Superior temporal gyrus (tissue), 1 donor: Measurements from ENCODE around the gene LCE4A.

ENCODE experiments used
- DNase-seq: peaks from one replicate; pipeline ENCODE4 v3.0.0-alpha.2; 2016; ENCODE audit errors: extremely low spot score

Gene LCE4A

DNA sequence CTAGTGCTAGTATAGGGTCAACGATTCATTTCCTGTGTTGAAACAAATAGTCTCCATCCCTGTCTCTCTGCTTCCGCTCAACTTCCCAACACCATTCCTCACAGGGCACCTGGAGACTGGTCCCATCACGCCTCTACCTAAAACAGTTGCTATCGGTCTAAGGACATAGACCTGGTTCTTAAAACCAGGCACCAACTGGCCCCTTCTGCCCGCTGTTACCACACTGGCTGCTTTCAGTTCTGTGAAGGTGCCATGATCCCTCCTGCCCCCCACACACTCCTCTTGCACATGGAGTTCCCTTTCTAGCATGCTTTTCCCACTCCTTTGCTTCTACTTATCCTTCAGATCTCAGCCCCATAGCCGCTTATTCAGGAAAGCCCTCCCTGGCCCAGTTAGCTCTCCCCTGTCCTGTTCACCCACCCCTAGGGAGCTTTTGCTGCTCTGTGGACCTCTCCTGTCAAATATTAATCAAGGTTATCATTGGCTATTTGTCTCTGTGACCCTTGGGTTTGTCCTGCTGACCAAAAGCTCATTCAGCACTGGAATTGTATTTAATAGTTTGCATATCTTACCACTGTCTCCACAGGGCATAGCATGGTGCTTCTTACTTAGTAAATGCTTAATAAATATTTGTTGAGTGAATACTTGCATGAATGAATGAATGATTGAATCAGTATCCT is 37.9 kb downstream of the LCE4A start:
- DNase-seq, result no peak

DNA sequence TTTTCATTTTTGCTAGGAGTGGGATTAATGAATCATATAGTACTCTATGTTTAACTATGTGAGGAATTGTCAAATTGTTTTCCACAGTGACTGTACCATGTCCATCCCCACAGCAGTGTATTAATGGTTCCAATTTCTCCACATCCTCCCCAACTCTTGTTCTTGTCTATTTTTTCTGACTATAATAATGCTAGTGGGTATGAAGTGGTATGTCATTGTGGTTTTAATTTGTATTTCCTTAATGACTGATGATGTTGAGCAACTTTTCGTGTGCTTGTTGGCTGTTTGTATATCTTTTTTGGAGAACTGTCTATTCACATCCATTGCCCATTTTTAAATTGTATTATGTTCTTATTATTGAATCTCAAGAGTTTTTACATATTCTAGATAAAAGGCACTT is 39.9 kb downstream of the LCE4A start:
- no peak for DNase-seq

DNA sequence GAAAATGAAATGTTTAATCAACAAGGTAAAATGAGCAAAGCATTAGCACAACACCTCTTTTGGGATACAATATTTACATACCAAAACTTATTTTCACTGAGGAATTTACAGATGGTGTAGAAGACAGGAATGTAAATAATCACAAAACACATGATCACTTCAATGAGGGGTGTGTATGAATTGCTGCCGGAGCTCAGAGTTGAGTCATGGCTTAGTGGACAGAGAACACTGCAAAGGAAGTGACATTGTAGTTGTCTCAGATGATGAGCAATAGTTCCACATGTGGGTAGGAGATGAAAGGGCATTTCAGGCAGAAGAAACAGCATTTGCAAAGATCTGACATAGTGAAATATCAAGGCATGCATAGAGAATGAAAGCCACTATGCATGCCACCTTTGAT is 44.3 kb downstream of the LCE4A start:
- DNase-seq, result no peak

DNA sequence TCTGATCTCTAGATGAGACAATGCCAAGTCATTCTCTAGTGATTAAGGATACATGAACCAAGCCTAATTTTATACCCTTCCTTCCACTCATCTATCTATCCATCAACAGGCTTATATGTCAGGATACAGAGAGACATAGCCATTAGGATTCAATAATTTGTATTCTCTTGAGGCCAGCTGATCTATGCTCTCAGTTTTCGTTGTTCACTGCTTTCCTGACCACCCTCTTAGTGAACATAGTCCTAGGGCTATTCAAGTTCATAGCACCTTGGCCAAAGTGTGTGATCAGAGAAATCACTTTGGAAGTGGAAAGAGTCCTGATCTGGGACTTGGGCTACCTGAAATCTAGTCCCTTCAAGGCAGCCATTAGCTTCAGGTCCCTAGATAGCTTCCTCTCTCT is 45.6 kb downstream of the LCE4A start:
- no peak for DNase-seq

DNA sequence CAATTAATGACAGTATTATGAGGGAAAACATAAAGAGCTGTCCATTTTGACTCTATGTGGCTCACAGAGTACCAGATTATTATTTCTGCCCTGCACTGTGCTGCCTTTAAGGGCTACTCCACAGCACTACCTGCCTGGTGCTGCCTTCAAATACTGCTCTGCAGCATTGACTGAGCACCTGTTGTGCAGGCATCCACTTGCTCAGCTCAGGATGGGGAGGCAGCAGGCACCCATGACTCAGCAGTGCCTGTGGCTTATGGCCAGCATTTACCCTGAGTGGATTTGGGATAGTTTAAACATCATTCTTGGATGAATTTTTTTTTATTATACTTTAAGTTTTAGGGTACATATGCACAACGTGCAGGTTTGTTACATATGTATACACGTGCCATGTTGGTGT is 48.9 kb downstream of the LCE4A start:
- DNase-seq, result no peak

- DNase-seq, result no peak
Observed at GRCh38 chr1:152757747-152758146, 49.8 kb downstream of the LCE4A start, which contains the start of gene KPRP. Gene KPRP (plus strand): TSS chr1:152758025. CDS start chr1:152759589, 1,564 bp downstream.

- no peak for DNase-seq
Observed at GRCh38 chr1:152758636-152759035, 50.7 kb downstream of the LCE4A start.
